A549 (cell line): Measurements from ENCODE around the gene FOXB1. TPM values are rescaled to one million over a fixed set of nuclear protein-coding genes. Genes with fewer than 3 reads are reported as not detected.

Experiments used
- ATAC-seq, 2 experiments: fragments of 200-7000 bp in 1 of 2; fragments of >200 bp in 1 of 2; cut with Nextera tagmentation in 1 of 2; cut with Tn5 transposase in 1 of 2; 3 replicates each; pipeline versions ENCODE4 v1.8.0 to v1.9.1; 2018 to 2020; ENCODE audit warnings: mild to moderate bottlenecking in 1 of 2, moderate library complexity in 1 of 2
- CTCF ChIA-PET: fragments of 300-600 bp; sonication (Branson Sonifier 250); formaldehyde crosslinking; extraction: SDS; loops from one replicate; lab custom pipeline; 2021; ENCODE audit warnings: antibody characterized with exemption, inconsistent platforms; lab: Yijun Ruan, JAX
- POLR2A ChIA-PET: fragments of 350-600 bp; formaldehyde crosslinking; extraction: SDS; loops from one replicate; lab custom pipeline; 2021; ENCODE audit warnings: antibody characterized with exemption, inconsistent platforms; lab: Yijun Ruan, JAX
- DNase-seq, 2 experiments: peaks; one replicate each; pipeline versions ENCODE4 v3.0.0 to v3.0.0-alpha.2; 2011 to 2016; ENCODE audit warnings: low read depth in 1 of 2, low spot score in 1 of 2
- FAIRE-seq: peaks from 2 replicates; lab custom pipeline; 2011; peaks lifted over from hg19 to GRCh38; lab: Jason Lieb, UNC
- H3K27ac ChIP-seq, 2 experiments: fragments of >200 bp; sonication (Bioruptor Twin); formaldehyde crosslinking; 3 replicates each; pipeline ENCODE4 v1.5.1; 2016 to 2017
- H3K4me1 ChIP-seq: fragments of >200 bp; sonication (Bioruptor Twin); formaldehyde crosslinking; 3 replicates; pipeline ENCODE4 v1.6.1; 2016
- H3K4me2 ChIP-seq: fragments of >200 bp; sonication (Bioruptor Twin); formaldehyde crosslinking; 3 replicates; pipeline ENCODE4 v1.6.1; 2016
- H3K4me3 ChIP-seq: fragments of >200 bp; sonication (Bioruptor Twin); formaldehyde crosslinking; 3 replicates; pipeline ENCODE4 v1.5.1; 2016
- H3K9me3 ChIP-seq: fragments of >200 bp; sonication (Bioruptor Twin); formaldehyde crosslinking; 3 replicates; pipeline ENCODE4 v1.6.1; 2016
- CBX8 ChIP-seq: fragments of 200-600 bp; sonication (generic); IDR thresholded peaks from 2 replicates; pipeline ENCODE4 v1.6.1; 2016
- CEBPB ChIP-seq, 2 experiments: fragments of >200 bp in 1 of 2; sonication (Bioruptor Twin) in 1 of 2; formaldehyde crosslinking in 1 of 2; IDR thresholded peaks; 2 replicates each; pipeline ENCODE4 v1.6.1; 2012 to 2016
- CHD2 ChIP-seq: fragments of 150-350 bp; IDR thresholded peaks from 2 replicates; pipeline ENCODE4 v1.6.1; 2014; ENCODE audit warnings: low read length; ENCODE audit not compliant: partially characterized antibody
- CHD4 ChIP-seq: fragments of 200-600 bp; sonication (generic); IDR thresholded peaks from 2 replicates; pipeline ENCODE4 v1.6.1; 2016; ENCODE audit warnings: antibody characterized with exemption, mild to moderate bottlenecking, borderline replicate concordance
- EP300 ChIP-seq, 2 experiments: fragments of >200 bp; sonication (Bioruptor Twin); formaldehyde crosslinking; IDR thresholded peaks; 2 replicates in 1 of 2; 3 replicates in 1 of 2; pipeline ENCODE4 v1.6.1; 2016 to 2017
- ESRRA ChIP-seq: fragments of 150-350 bp; IDR thresholded peaks from 2 replicates; pipeline ENCODE4 v1.6.1; 2014; ENCODE audit warnings: mild to moderate bottlenecking, low read length, borderline replicate concordance
- HEYL ChIP-seq: fragments of 250-450 bp; sonication (Bioruptor Pico); IDR thresholded peaks from 2 replicates; pipeline ENCODE4 v1.8.0; 2021; ENCODE audit warnings: mild to moderate bottlenecking, moderate library complexity
- HOXB13 ChIP-seq: fragments of 250-450 bp; sonication (Bioruptor Pico); IDR thresholded peaks from 2 replicates; pipeline ENCODE4 v1.5.0; 2020; ENCODE audit warnings: low read depth, mild to moderate bottlenecking, moderate library complexity
- JUN ChIP-seq, 2 experiments: fragments of >200 bp; sonication (Bioruptor Twin); formaldehyde crosslinking; IDR thresholded peaks; 2 replicates in 1 of 2; 3 replicates in 1 of 2; pipeline ENCODE4 v1.6.1; 2016 to 2017
- KDM5A ChIP-seq: fragments of 200-600 bp; sonication (generic); IDR thresholded peaks from 2 replicates; pipeline ENCODE4 v1.6.1; 2016; ENCODE audit warnings: antibody characterized with exemption, mild to moderate bottlenecking
- RNF2 ChIP-seq: fragments of 200-600 bp; sonication (generic); IDR thresholded peaks from 2 replicates; pipeline ENCODE4 v1.6.1; 2016; ENCODE audit warnings: low read depth, mild to moderate bottlenecking, antibody characterized with exemption, moderate library complexity, borderline replicate concordance
- SMC3 ChIP-seq: fragments of >200 bp; sonication (Bioruptor Twin); formaldehyde crosslinking; IDR thresholded peaks from 3 replicates; pipeline ENCODE4 v1.6.1; 2018; ENCODE audit warnings: inconsistent platforms
- TFCP2L1 ChIP-seq: fragments of 250-450 bp; sonication (Bioruptor Pico); IDR thresholded peaks from 2 replicates; pipeline ENCODE4 v1.5.0; 2021; ENCODE audit warnings: mild to moderate bottlenecking
- ZFP36 ChIP-seq: fragments of 450-650 bp; IDR thresholded peaks from 2 replicates; pipeline ENCODE4 v1.6.1; 2014; ENCODE audit warnings: borderline replicate concordance; ENCODE audit not compliant: partially characterized antibody
- ZNF302 ChIP-seq: fragments of 250-450 bp; sonication (Bioruptor Pico); IDR thresholded peaks from 2 replicates; pipeline ENCODE4 v1.9.0; 2021; ENCODE audit warnings: inconsistent platforms, mild to moderate bottlenecking, moderate library complexity
- WGBS: methylation state at CpG from one replicate; pipeline ENCODE4 v1.1.6; 2017; ENCODE audit errors: missing lambda C conversion rate; 5-methylcytosine and 5-hydroxymethylcytosine counted together
- polyA plus RNA-seq, 4 experiments: library from polyadenylated mRNA; depleted of rRNA in 3 of 4; stranded (reverse); fragments of >200 nt; fragmentation: RNase III in 1 of 4; extraction: RNeasy Plus Mini Kit Qiagen cat#74134 plus additional on column Dnase treatment in 1 of 4; gene quantifications; 2 replicates in 3 of 4; 3 replicates in 1 of 4; pipeline ENCODE4 v1.2.3, GENCODE V29; 2011 to 2017
- TF ChIP-seq, protein P1 (sequence below): fragments of 150-350 bp; IDR thresholded peaks from 2 replicates; pipeline ENCODE4 v1.6.1; 2014; ENCODE audit warnings: low read depth, mild to moderate bottlenecking, low read length
- TF ChIP-seq, protein P2 (sequence below): fragments of 250-450 bp; sonication (Bioruptor Pico); IDR thresholded peaks from 2 replicates; pipeline ENCODE4 v1.5.0; 2020; ENCODE audit warnings: low read depth, mild to moderate bottlenecking, moderate library complexity
- TF ChIP-seq, protein P3 (sequence below): IDR thresholded peaks from 2 replicates; pipeline ENCODE4 v1.6.1; 2012
- TF ChIP-seq, protein P4 (sequence below): fragments of >200 bp; sonication (Bioruptor Twin); formaldehyde crosslinking; IDR thresholded peaks from 3 replicates; pipeline ENCODE4 v1.6.1; 2016
- TF ChIP-seq, protein P5 (sequence below): IDR thresholded peaks from 2 replicates; pipeline ENCODE4 v1.6.1; 2012; ENCODE audit warnings: low read depth, borderline replicate concordance
- TF ChIP-seq, protein P6 (sequence below): fragments of 200-600 bp; sonication (generic); IDR thresholded peaks from 2 replicates; pipeline ENCODE4 v1.6.1; 2016; ENCODE audit warnings: antibody characterized with exemption, mild to moderate bottlenecking, moderate library complexity

The FOXB1 gene
- polyA plus RNA-seq, 2 of the 4 experiments (the other 2 are of a cell fraction) = not detected

DNA sequence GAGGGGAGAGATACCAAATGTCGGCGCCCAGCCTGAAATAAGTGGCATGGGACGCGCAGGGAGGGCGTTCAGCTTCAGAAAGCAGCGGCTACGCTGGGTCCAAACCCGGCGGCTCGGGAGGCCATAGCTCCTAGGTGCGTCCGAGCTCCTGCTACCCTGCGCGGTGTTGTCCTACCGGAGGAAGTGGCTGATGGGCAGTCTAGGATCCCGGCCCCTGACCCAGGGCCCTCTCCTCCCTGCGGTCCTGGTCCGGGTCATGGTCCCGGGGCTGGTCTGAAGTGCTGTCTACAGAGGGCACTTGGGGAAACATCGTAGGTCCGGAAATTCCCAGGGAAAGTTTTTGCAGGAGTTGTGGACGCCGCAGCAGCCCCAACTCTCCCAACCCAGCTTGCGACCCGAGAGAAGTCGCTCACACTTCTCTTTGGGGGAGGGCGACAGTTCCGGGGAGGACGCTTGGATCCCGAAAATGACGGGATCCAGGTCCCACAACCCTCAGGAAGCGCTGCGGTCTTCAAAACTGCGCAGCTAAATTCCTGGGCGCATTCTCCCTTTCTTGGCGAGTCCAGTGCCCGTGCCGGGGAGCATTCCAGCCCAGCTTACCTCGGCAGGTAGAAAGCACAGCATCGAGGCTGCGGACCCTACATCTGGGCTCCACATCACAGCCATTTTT lies 9.1 kb upstream of the FOXB1 start:
- WGBS = 21% methylated on average over 35 of the region's 41 CpGs
- CTCF ChIA-PET = no interaction called here
- POLR2A ChIA-PET = no interaction called here
- no peaks in the 10 kb centered on the region for H3K9me3 ChIP-seq
- ATAC-seq (peak; percentile 33 to 60; a peak in 4 of 6 replicates), DNase-seq (no peak), FAIRE-seq (no peak)
- TF ChIP-seq, protein P1, sequence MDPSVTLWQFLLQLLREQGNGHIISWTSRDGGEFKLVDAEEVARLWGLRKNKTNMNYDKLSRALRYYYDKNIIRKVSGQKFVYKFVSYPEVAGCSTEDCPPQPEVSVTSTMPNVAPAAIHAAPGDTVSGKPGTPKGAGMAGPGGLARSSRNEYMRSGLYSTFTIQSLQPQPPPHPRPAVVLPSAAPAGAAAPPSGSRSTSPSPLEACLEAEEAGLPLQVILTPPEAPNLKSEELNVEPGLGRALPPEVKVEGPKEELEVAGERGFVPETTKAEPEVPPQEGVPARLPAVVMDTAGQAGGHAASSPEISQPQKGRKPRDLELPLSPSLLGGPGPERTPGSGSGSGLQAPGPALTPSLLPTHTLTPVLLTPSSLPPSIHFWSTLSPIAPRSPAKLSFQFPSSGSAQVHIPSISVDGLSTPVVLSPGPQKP = no peak
- no peak for TF ChIP-seq HOXB13
- TF ChIP-seq, protein P2, sequence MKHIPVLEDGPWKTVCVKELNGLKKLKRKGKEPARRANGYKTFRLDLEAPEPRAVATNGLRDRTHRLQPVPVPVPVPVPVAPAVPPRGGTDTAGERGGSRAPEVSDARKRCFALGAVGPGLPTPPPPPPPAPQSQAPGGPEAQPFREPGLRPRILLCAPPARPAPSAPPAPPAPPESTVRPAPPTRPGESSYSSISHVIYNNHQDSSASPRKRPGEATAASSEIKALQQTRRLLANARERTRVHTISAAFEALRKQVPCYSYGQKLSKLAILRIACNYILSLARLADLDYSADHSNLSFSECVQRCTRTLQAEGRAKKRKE (CRISPR knock-in tag) = no peak
- no peak for TF ChIP-seq HEYL (CRISPR knock-in tag)
- TF ChIP-seq, protein P3, sequence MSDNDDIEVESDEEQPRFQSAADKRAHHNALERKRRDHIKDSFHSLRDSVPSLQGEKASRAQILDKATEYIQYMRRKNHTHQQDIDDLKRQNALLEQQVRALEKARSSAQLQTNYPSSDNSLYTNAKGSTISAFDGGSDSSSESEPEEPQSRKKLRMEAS = no peak
- no peak overlapping the region for H3K4me3 ChIP-seq
- H3K4me2 ChIP-seq = peak overlapping the region; percentile 17; the same call in 1 of the 3 replicates
- H3K27ac ChIP-seq = no peak overlapping the region
- peaks cover 16% of the 10 kb centered on the region for H3K4me1 ChIP-seq

DNA sequence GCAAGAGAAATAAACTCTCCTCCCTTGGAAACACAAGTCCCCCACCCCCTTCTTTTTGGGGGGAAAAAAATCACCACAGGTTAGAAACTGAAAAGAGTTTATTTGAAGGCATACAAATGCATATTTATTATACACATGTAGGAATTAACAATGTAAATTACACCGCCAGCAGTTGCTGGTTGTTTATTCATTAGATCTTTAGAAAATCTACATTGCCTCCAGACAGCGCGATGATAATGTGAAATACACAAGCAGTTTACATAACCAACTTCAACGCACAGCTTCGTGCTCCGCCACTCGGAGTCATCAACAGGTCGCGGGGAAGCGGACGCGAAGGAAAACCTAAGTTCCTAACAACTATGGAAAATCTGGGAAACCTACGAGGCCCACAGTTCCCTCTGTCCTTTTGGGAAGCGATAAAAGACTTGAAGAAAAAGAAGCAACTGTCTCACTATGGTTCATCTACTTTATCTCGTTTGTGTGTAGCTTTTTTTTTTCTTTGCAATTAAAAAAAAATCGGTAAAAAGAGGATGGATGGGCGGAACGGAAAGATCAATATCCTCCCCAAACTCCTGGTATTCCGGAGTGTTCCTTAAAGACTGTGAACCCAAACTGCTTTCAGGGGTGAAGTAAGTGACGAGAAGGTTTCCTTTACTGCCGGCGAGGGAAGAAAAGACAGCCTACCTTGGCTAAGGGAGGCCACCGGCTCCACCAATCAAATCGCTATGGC lies 8.4 kb upstream of the FOXB1 start:
- ChIA-PET CTCF (no interaction called here), POLR2A (no interaction called here)
- DNase-seq = no peak
- WGBS = 52% methylated on average over 24 of the region's 24 CpGs
- no peak overlapping the region for H3K4me2 ChIP-seq
- no peak for FAIRE-seq
- no peak overlapping the region for H3K27ac ChIP-seq
- no peak for ATAC-seq
- TF ChIP-seq ZNF302 (CRISPR knock-in tag) (no peak), CHD4 (no peak), JUN (IDR thresholded peaks at IDR 0.05) (no peak), RNF2 (peak; percentile 96), ZFP36 (peak; percentile 35), CBX8 (peak; percentile 97)
- TF ChIP-seq, protein P4, sequence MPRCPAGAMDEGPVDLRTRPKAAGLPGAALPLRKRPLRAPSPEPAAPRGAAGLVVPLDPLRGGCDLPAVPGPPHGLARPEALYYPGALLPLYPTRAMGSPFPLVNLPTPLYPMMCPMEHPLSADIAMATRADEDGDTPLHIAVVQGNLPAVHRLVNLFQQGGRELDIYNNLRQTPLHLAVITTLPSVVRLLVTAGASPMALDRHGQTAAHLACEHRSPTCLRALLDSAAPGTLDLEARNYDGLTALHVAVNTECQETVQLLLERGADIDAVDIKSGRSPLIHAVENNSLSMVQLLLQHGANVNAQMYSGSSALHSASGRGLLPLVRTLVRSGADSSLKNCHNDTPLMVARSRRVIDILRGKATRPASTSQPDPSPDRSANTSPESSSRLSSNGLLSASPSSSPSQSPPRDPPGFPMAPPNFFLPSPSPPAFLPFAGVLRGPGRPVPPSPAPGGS = no peak
- TF ChIP-seq, protein P5, sequence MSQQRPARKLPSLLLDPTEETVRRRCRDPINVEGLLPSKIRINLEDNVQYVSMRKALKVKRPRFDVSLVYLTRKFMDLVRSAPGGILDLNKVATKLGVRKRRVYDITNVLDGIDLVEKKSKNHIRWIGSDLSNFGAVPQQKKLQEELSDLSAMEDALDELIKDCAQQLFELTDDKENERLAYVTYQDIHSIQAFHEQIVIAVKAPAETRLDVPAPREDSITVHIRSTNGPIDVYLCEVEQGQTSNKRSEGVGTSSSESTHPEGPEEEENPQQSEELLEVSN = no peak
- H3K4me3 ChIP-seq = no peak overlapping the region
- H3K4me1 ChIP-seq = peaks cover 23% of the 10 kb centered on the region
- H3K9me3 ChIP-seq = no peaks in the 10 kb centered on the region

DNA sequence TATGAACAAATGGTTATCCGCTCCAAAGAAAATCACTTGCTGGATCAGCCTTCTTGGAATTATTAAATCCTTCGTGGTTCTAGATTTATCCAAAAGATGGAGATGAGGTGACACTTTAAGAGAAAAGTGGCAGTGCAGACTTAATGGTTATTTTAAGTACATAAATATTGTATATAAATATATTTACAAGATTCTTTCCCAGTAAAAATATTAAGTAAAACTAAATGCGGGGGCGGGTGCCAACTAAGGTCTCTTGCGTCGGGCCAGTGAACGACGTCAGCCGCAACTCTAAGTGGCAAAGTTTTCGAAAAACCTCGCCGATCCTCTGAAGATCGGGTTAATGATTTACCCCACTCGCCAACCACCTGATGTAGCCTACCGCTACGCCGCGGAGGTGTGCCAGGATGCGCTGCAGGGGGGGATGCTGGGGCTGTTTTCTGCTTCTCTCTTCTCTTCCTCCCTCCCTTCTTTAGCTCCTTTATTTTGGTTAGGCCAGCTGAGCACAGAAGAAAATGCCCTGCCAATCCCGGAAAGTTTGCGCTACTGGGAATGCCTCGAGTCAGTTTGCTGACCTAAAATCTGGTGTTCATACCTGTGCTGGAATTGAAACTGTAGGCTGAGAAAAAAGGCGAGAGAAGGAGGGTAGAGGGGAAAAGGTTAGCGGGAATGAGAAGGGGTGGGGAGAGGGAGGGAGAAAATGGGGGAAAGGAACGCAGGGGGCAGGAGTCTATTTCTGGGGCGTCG lies 7.6 kb upstream of the FOXB1 start:
- POLR2A ChIA-PET = no interaction called here
- 10% methylated on average over 27 of the region's 27 CpGs for WGBS
- TF ChIP-seq JUN (IDR thresholded peaks at IDR 0.05) (no peak), HOXB13 (no peak), ZFP36 (no peak), EP300 (IDR thresholded peaks at IDR 0.05) (no peak), TFCP2L1 (no peak), SMC3 (no peak), ESRRA (no peak), CEBPB (IDR thresholded peaks at IDR 0.05) (no peak), KDM5A (no peak), CHD2 (no peak)
- TF ChIP-seq, protein P5 = no peak
- TF ChIP-seq, protein P6, sequence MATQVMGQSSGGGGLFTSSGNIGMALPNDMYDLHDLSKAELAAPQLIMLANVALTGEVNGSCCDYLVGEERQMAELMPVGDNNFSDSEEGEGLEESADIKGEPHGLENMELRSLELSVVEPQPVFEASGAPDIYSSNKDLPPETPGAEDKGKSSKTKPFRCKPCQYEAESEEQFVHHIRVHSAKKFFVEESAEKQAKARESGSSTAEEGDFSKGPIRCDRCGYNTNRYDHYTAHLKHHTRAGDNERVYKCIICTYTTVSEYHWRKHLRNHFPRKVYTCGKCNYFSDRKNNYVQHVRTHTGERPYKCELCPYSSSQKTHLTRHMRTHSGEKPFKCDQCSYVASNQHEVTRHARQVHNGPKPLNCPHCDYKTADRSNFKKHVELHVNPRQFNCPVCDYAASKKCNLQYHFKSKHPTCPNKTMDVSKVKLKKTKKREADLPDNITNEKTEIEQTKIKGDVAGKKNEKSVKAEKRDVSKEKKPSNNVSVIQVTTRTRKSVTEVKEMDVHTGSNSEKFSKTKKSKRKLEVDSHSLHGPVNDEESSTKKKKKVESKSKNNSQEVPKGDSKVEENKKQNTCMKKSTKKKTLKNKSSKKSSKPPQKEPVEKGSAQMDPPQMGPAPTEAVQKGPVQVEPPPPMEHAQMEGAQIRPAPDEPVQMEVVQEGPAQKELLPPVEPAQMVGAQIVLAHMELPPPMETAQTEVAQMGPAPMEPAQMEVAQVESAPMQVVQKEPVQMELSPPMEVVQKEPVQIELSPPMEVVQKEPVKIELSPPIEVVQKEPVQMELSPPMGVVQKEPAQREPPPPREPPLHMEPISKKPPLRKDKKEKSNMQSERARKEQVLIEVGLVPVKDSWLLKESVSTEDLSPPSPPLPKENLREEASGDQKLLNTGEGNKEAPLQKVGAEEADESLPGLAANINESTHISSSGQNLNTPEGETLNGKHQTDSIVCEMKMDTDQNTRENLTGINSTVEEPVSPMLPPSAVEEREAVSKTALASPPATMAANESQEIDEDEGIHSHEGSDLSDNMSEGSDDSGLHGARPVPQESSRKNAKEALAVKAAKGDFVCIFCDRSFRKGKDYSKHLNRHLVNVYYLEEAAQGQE = no peak

More for the DNA sequence above, 7.6 kb upstream of the FOXB1 start:
- CTCF ChIA-PET = interaction anchor here (0.5 to 0.9 kb wide), 2 partner anchors 69 to 276 kb away, joined by 3 to 5 read pairs; no protein-coding TSS in a partner anchor
- Histone ChIP-seq H3K9me3 (no peaks in the 10 kb centered on the region), H3K27ac (no peak overlapping the region), H3K4me3 (peak overlapping the region; percentile 27; the same call in 2 of the 3 replicates), H3K4me1 (peaks cover 25% of the 10 kb centered on the region), H3K4me2 (peak overlapping the region; percentile 72)
- FAIRE-seq (no peak), ATAC-seq (no peak), DNase-seq (no peak)
